IMR-90 (cell line): ENCODE data around the gene SALL2. TPM values are rescaled to one million over a fixed set of nuclear protein-coding genes. Genes with fewer than 3 reads are reported as not detected.
A peak's percentile ranks its signal among the peaks of the same experiment; 100 is the strongest.

ENCODE experiments used
- CEBPB ChIP-seq: IDR thresholded peaks from 2 replicates; pipeline ENCODE4 v1.6.1; 2012; ENCODE audit warnings: low read depth, low read length, improper control_type of control experiment
- CHD1 ChIP-seq: IDR thresholded peaks from 2 replicates; pipeline ENCODE4 v1.6.1; 2012; ENCODE audit warnings: low read depth, low read length, improper control_type of control experiment
- MAFK ChIP-seq: IDR thresholded peaks from 2 replicates; pipeline ENCODE4 v1.6.1; 2012; ENCODE audit warnings: low read depth, low read length, improper control_type of control experiment
- RFX5 ChIP-seq: IDR thresholded peaks from 2 replicates; pipeline ENCODE4 v1.8.0; 2012; ENCODE audit warnings: low read depth, mild to moderate bottlenecking, low read length, moderate library complexity
- polyA plus RNA-seq, 3 experiments: library from polyadenylated mRNA; depleted of rRNA; stranded (reverse); fragments of >200 nt; gene quantifications; 2 replicates each; pipeline ENCODE4 v1.2.3, GENCODE V29; 2012; ENCODE audit warnings: low replicate concordance in 1 of 3
- total RNA-seq: library from RNA; depleted of rRNA; stranded (reverse); fragments of >200 nt; gene quantifications from 2 replicates; pipeline ENCODE4 v1.2.3, GENCODE V29; 2012

Gene SALL2
- total and polyA plus RNA-seq, 2 of the 4 experiments (the other 2 are of a cell fraction): 2.9 to 10.1 TPM

- no peak for TF ChIP-seq CHD1
- TF ChIP-seq MAFK: peak; percentile 39; the same call in 1 of the 2 replicates
- TF ChIP-seq CEBPB: 0 out of 2 replicates have a peak, but pooled peaks have one; percentile 4
- no peak for TF ChIP-seq RFX5
Observed at GRCh38 chr14:21510735-21511657, 15.2 kb downstream of the SALL2 start, which contains the start of gene METTL3 (continued).
